OCI-LY1 (cell line): ENCODE data around the gene ALG1.
"Not testable (repeated sequence)": the region's sequence is repeated elsewhere in the genome, so short reads cannot be mapped to it uniquely, and the experiment has no call there.

Experiments used
- H2AFZ ChIP-seq: fragments of 200-600 bp; sonication (generic), shearing (Covaris generic); 2 replicates; pipeline ENCODE4 v1.6.0; 2014; ENCODE audit warnings: antibody characterized with exemption, mild to moderate bottlenecking, low read length
- H3F3A ChIP-seq: fragments of 200-600 bp; sonication (generic), shearing (Covaris generic); 2 replicates; pipeline ENCODE4 v1.6.0; 2014; ENCODE audit warnings: mild to moderate bottlenecking, antibody characterized with exemption, low read length, moderate library complexity; ENCODE audit not compliant: insufficient read depth
- H3K27ac ChIP-seq: fragments of 200-600 bp; sonication (generic); 2 replicates; pipeline ENCODE4 v1.5.1; 2014; ENCODE audit warnings: low read length, mixed run types, mild to moderate bottlenecking, low read depth; ENCODE audit not compliant: poor library complexity, severe bottlenecking
- H3K27me3 ChIP-seq: fragments of 200-600 bp; sonication (generic); 2 replicates; pipeline ENCODE4 v1.6.0; 2014; ENCODE audit warnings: antibody characterized with exemption, mild to moderate bottlenecking, low read length, moderate library complexity; ENCODE audit not compliant: insufficient read depth
- H3K36me3 ChIP-seq: fragments of 200-600 bp; sonication (generic); 2 replicates; pipeline ENCODE4 v1.6.1; 2014; ENCODE audit warnings: mild to moderate bottlenecking, antibody characterized with exemption, low read length, moderate library complexity, mixed read lengths; ENCODE audit not compliant: insufficient read depth
- H3K4me1 ChIP-seq: fragments of 200-600 bp; sonication (generic); 2 replicates; pipeline ENCODE4 v1.5.1; 2014; ENCODE audit warnings: mild to moderate bottlenecking, low read length, moderate library complexity; ENCODE audit not compliant: insufficient read depth, severe bottlenecking
- H3K4me2 ChIP-seq: fragments of 200-600 bp; sonication (generic), shearing (Covaris generic); 2 replicates; pipeline ENCODE4 v1.6.1; 2014; ENCODE audit warnings: low read length
- H3K4me3 ChIP-seq: fragments of 200-600 bp; sonication (generic); 2 replicates; pipeline ENCODE4 v1.5.1; 2014; ENCODE audit warnings: low read length, low read depth, mild to moderate bottlenecking, mixed read lengths; ENCODE audit not compliant: poor library complexity, severe bottlenecking
- H3K79me2 ChIP-seq: fragments of 200-600 bp; shearing (Covaris generic); 2 replicates; pipeline ENCODE4 v1.6.1; 2016; ENCODE audit warnings: mixed run types, low read length, mixed read lengths; ENCODE audit not compliant: insufficient read depth
- H3K9ac ChIP-seq: fragments of 200-600 bp; sonication (generic), shearing (Covaris generic); 2 replicates; pipeline ENCODE4 v1.6.1; 2014; ENCODE audit warnings: mild to moderate bottlenecking, low read length, mixed read lengths
- H3K9me2 ChIP-seq: fragments of 200-600 bp; sonication (generic), shearing (Covaris generic); 2 replicates; pipeline ENCODE4 v1.6.1; 2014; ENCODE audit warnings: low read depth, mild to moderate bottlenecking, low read length, mixed read lengths
- H3K9me3 ChIP-seq: fragments of 200-600 bp; shearing (Covaris generic); 2 replicates; pipeline ENCODE4 v1.6.1; 2014; ENCODE audit warnings: low read length, mixed read lengths
- H4K20me1 ChIP-seq: fragments of 200-600 bp; sonication (generic), shearing (Covaris generic); 2 replicates; pipeline ENCODE4 v1.6.0; 2016; ENCODE audit warnings: mild to moderate bottlenecking, low read length; ENCODE audit not compliant: insufficient read depth
- CTCF ChIP-seq: fragments of 200-600 bp; sonication (generic), shearing (Covaris generic); IDR thresholded peaks from 2 replicates; pipeline ENCODE4 v1.5.1; 2017; ENCODE audit warnings: mild to moderate bottlenecking, antibody characterized with exemption, low read length, moderate library complexity, mixed read lengths
- EZH2 ChIP-seq: fragments of 200-600 bp; sonication (generic), shearing (Covaris generic); IDR thresholded peaks from 2 replicates; pipeline ENCODE4 v1.8.0; 2017; ENCODE audit warnings: borderline replicate concordance, mixed run types, mild to moderate bottlenecking, antibody characterized with exemption, low read length, moderate library complexity, mixed read lengths

Gene ALG1

GRCh38 chr16:5072334-5073278, 963 bp downstream of the ALG1 start:
- no peaks in the 10 kb centered on the region for H3K9me3 ChIP-seq
- peak overlapping the region; percentile 79 for H3K4me3 ChIP-seq
- H3K27ac ChIP-seq: peak overlapping the region; percentile 42
- peaks cover 17% of the 10 kb centered on the region for H3K4me1 ChIP-seq
- H3F3A ChIP-seq: no peaks in the 10 kb centered on the region
- H4K20me1 ChIP-seq: no peaks in the 10 kb centered on the region
- H3K79me2 ChIP-seq: no peaks in the 10 kb centered on the region; the same call in 1 of the 2 replicates
- H2AFZ ChIP-seq: no peak overlapping the region
- no peaks in the 10 kb centered on the region for H3K27me3 ChIP-seq
- H3K36me3 ChIP-seq: peaks cover 29% of the 10 kb centered on the region
- H3K9ac ChIP-seq: peak overlapping the region; percentile 79
- H3K4me2 ChIP-seq: peak overlapping the region; percentile 97
- H3K9me2 ChIP-seq: no peaks in the 10 kb centered on the region
- TF ChIP-seq EZH2 (no peak), CTCF (no peak)

GRCh38 chr16:5073279-5073629, 1.6 kb downstream of the ALG1 start:
- Histone ChIP-seq H4K20me1 (no peaks in the 10 kb centered on the region), H3K79me2 (no peaks in the 10 kb centered on the region; the same call in 1 of the 2 replicates), H3K36me3 (peaks cover 31% of the 10 kb centered on the region), H3F3A (no peaks in the 10 kb centered on the region), H3K27me3 (no peaks in the 10 kb centered on the region), H3K9ac (no peak overlapping the region), H3K4me2 (peak overlapping the region; percentile 97; the same call in 1 of the 2 replicates), H2AFZ (no peak overlapping the region), H3K4me1 (peaks cover 17% of the 10 kb centered on the region), H3K9me3 (no peaks in the 10 kb centered on the region), H3K27ac (no peak overlapping the region), H3K9me2 (no peaks in the 10 kb centered on the region), H3K4me3 (no peak overlapping the region)
- TF ChIP-seq EZH2 (no peak), CTCF (no peak)

GRCh38 chr16:5073771-5074170, 2.1 kb downstream of the ALG1 start:
- not testable (repeated sequence) for H2AFZ ChIP-seq, H3K9me2 ChIP-seq, H3K9ac ChIP-seq, H3K79me2 ChIP-seq, H3K27me3 ChIP-seq, H3K9me3 ChIP-seq, H3K4me2 ChIP-seq, H3F3A ChIP-seq, H3K4me3 ChIP-seq, H4K20me1 ChIP-seq, H3K27ac ChIP-seq
- Histone ChIP-seq H3K36me3 (peaks cover 31% of the 10 kb centered on the region), H3K4me1 (peaks cover 17% of the 10 kb centered on the region)

GRCh38 chr16:5075637-5076036, 4.0 kb downstream of the ALG1 start:
- peaks cover 31% of the 10 kb centered on the region for H3K36me3 ChIP-seq
- H2AFZ ChIP-seq: no peak overlapping the region
- no peaks in the 10 kb centered on the region for H4K20me1 ChIP-seq
- no peaks in the 10 kb centered on the region for H3F3A ChIP-seq
- TF ChIP-seq EZH2 (no peak), CTCF (no peak)
- no peaks in the 10 kb centered on the region for H3K9me2 ChIP-seq
- no peaks in the 10 kb centered on the region for H3K27me3 ChIP-seq
- H3K27ac ChIP-seq: no peak overlapping the region
- no peaks in the 10 kb centered on the region for H3K9me3 ChIP-seq
- peaks cover 17% of the 10 kb centered on the region for H3K4me1 ChIP-seq
- no peak overlapping the region for H3K4me2 ChIP-seq
- no peaks in the 10 kb centered on the region; the same call in 1 of the 2 replicates for H3K79me2 ChIP-seq
- H3K4me3 ChIP-seq: no peak overlapping the region
- no peak overlapping the region for H3K9ac ChIP-seq
